Cortex of kidney (tissue), 1 donor: ENCODE results near the gene EEF2K.
"Not testable (repeated sequence)": the region's sequence is repeated elsewhere in the genome, so short reads cannot be mapped to it uniquely, and the experiment has no call there.

ENCODE experiments used
- DNase-seq: peaks from one replicate; lab custom pipeline; 2025; lab: John Stamatoyannopoulos, UW

EEF2K gene

GRCh38 chr16:22206013-22206841, at the start of gene EEF2K:
EEF2K (plus strand) TSS chr16:22206278; CDS start chr16:22225730, 19,452 bp downstream.
- DNase-seq, result peak; percentile 34

GRCh38 chr16:22161401-22161800, 44.7 kb upstream of the EEF2K start:
- no peak for DNase-seq

GRCh38 chr16:22161999-22162655, 44.0 kb upstream of the EEF2K start, which contains the start of gene SDR42E2:
SDR42E2 (plus strand) TSS chr16:22162506; CDS start chr16:22165583, 3,077 bp downstream.
- DNase-seq, result no peak

GRCh38 chr16:22162656-22163009, 43.4 kb upstream of the EEF2K start:
- DNase-seq, result no peak

GRCh38 chr16:22163806-22164205, 42.3 kb upstream of the EEF2K start:
- no peak for DNase-seq

GRCh38 chr16:22164482-22164881, 41.6 kb upstream of the EEF2K start:
- DNase-seq, result no peak

GRCh38 chr16:22165508-22166285, 40.4 kb upstream of the EEF2K start:
- no peak for DNase-seq

- no peak for DNase-seq
Measured at GRCh38 chr16:22171953-22172352, 34.1 kb upstream of the EEF2K start.

GRCh38 chr16:22172642-22173041, 33.4 kb upstream of the EEF2K start:
- DNase-seq, result not testable (repeated sequence)

GRCh38 chr16:22174642-22175041, 31.4 kb upstream of the EEF2K start:
- DNase-seq, result no peak

- DNase-seq, result no peak
Measured at GRCh38 chr16:22177968-22178930, 27.8 kb upstream of the EEF2K start.

- no peak for DNase-seq
Measured at GRCh38 chr16:22181426-22181825, 24.7 kb upstream of the EEF2K start.

- DNase-seq, result no peak
Measured at GRCh38 chr16:22181843-22182242, 24.2 kb upstream of the EEF2K start.

GRCh38 chr16:22183335-22183734, 22.7 kb upstream of the EEF2K start:
- no peak for DNase-seq

GRCh38 chr16:22183901-22184614, 22.0 kb upstream of the EEF2K start:
- no peak for DNase-seq

GRCh38 chr16:22184615-22184968, 21.5 kb upstream of the EEF2K start:
- DNase-seq, result no peak

GRCh38 chr16:22186517-22186916, 19.6 kb upstream of the EEF2K start:
- DNase-seq, result no peak

GRCh38 chr16:22188267-22188594, 17.8 kb upstream of the EEF2K start:
- DNase-seq, result no peak

GRCh38 chr16:22188595-22189442, 17.3 kb upstream of the EEF2K start:
- no peak for DNase-seq

- DNase-seq, result no peak
Measured at GRCh38 chr16:22189473-22190080, 16.5 kb upstream of the EEF2K start.
